GM18502 (cell line): ENCODE results near the gene TRMT1.

ENCODE experiments used
- ATAC-seq: cut with Tn5 transposase; IDR thresholded peaks from one replicate; pipeline ENCODE4 v1.9.1; 2021; ENCODE audit warnings: mild to moderate bottlenecking; ENCODE audit not compliant: unreplicated experiment, poor library complexity

TRMT1 gene

GRCh38 chr19:13127811-13128575, 11.5 kb upstream of the TRMT1 start:
- ATAC-seq: no peak

- no peak for ATAC-seq
Observed at GRCh38 chr19:13127051-13127450, 10.5 kb upstream of the TRMT1 start.

- no peak for ATAC-seq
Observed at GRCh38 chr19:13122980-13123957, 6.7 kb upstream of the TRMT1 start.

GRCh38 chr19:13122275-13122878, 5.8 kb upstream of the TRMT1 start:
- no peak for ATAC-seq

- ATAC-seq: no peak
Observed at GRCh38 chr19:13121551-13122274, 5.2 kb upstream of the TRMT1 start.

- ATAC-seq: no peak
Observed at GRCh38 chr19:13120817-13121216, 4.3 kb upstream of the TRMT1 start.

GRCh38 chr19:13120031-13120430, 3.5 kb upstream of the TRMT1 start:
- no peak for ATAC-seq

- ATAC-seq: no peak
Observed at GRCh38 chr19:13119627-13120026, 3.1 kb upstream of the TRMT1 start.

GRCh38 chr19:13118424-13119193, 2.1 kb upstream of the TRMT1 start:
- ATAC-seq: peak; percentile 12

GRCh38 chr19:13117772-13118423, 1.4 kb upstream of the TRMT1 start, which contains the start of gene NACC1:
Gene NACC1, plus strand, starts transcription at chr19:13118264. Its CDS starts 16,944 bp downstream, at chr19:13135208.
- peak; percentile 53 for ATAC-seq

- no peak for ATAC-seq
Observed at GRCh38 chr19:13117176-13117771, 734 bp upstream of the TRMT1 start.

- no peak for ATAC-seq
Observed at GRCh38 chr19:13115936-13116281, 631 bp downstream of the TRMT1 start.

GRCh38 chr19:13112555-13112954, 4.0 kb downstream of the TRMT1 start:
- no peak for ATAC-seq

- ATAC-seq: no peak
Observed at GRCh38 chr19:13110099-13110610, 6.4 kb downstream of the TRMT1 start.

- ATAC-seq: no peak
Observed at GRCh38 chr19:13109361-13110098, 7.0 kb downstream of the TRMT1 start.

GRCh38 chr19:13104848-13105711, 11.5 kb downstream of the TRMT1 start:
- no peak for ATAC-seq

- ATAC-seq: no peak
Observed at GRCh38 chr19:13104360-13104847, 12.1 kb downstream of the TRMT1 start.
